ENCODE results near the gene PPP2R5B.

The PPP2R5B gene

GRCh38 chr11:64888729-64889511 is 35.6 kb upstream of the PPP2R5B start:
- no peak for DNase-seq

GRCh38 chr11:64890522-64890939 is 34.0 kb upstream of the PPP2R5B start:
- no peak for DNase-seq

GRCh38 chr11:64891215-64891848 is 33.2 kb upstream of the PPP2R5B start:
- DNase-seq: no peak

GRCh38 chr11:64891880-64892279 is 32.6 kb upstream of the PPP2R5B start:
- DNase-seq: no peak

GRCh38 chr11:64892411-64892831 is 32.1 kb upstream of the PPP2R5B start:
- DNase-seq: no peak

GRCh38 chr11:64892838-64893193 is 31.7 kb upstream of the PPP2R5B start:
- no peak for DNase-seq

GRCh38 chr11:64893194-64894069 is 31.1 kb upstream of the PPP2R5B start:
- no peak for DNase-seq

- peak; percentile 62 to 69 for DNase-seq
Measured at GRCh38 chr11:64894070-64894811, 30.2 kb upstream of the PPP2R5B start.

- DNase-seq: no peak
Measured at GRCh38 chr11:64894812-64895452, 29.6 kb upstream of the PPP2R5B start.

GRCh38 chr11:64896448-64897022 is 28.0 kb upstream of the PPP2R5B start:
- no peak for DNase-seq

- DNase-seq: no peak
Measured at GRCh38 chr11:64897381-64898075, 27.0 kb upstream of the PPP2R5B start.

- no peak for DNase-seq
Measured at GRCh38 chr11:64898076-64898445, 26.4 kb upstream of the PPP2R5B start.

GRCh38 chr11:64898541-64898940 is 25.9 kb upstream of the PPP2R5B start:
- no peak for DNase-seq

GRCh38 chr11:64900263-64900678 is 24.2 kb upstream of the PPP2R5B start:
- DNase-seq: no peak

GRCh38 chr11:64900774-64901173 is 23.7 kb upstream of the PPP2R5B start:
- no peak for DNase-seq

- DNase-seq: no peak
Measured at GRCh38 chr11:64902102-64902900, 22.2 kb upstream of the PPP2R5B start.

- no peak for DNase-seq
Measured at GRCh38 chr11:64903291-64903833, 21.1 kb upstream of the PPP2R5B start.

GRCh38 chr11:64905516-64906313 is 18.8 kb upstream of the PPP2R5B start:
- DNase-seq: no peak

- DNase-seq: no peak
Measured at GRCh38 chr11:64906314-64906635, 18.2 kb upstream of the PPP2R5B start.
